22Rv1 (cell line): ENCODE measurements around the gene MTCH1.

ENCODE experiments used
- H3K27ac ChIP-seq: fragments of 450-650 bp; 2 replicates; pipeline ENCODE4 v1.5.1; 2017
- ZFX ChIP-seq: fragments of 450-650 bp; IDR thresholded peaks from 2 replicates; pipeline ENCODE4 v1.6.1; 2017; ENCODE audit warnings: antibody characterized with exemption, borderline replicate concordance
- TF ChIP-seq, protein P1 (sequence below): fragments of 450-650 bp; IDR thresholded peaks from 2 replicates; pipeline ENCODE4 v1.5.1; 2017; ENCODE audit warnings: mild to moderate bottlenecking

Gene MTCH1

GRCh38 chr6:36958775-36959554, 27.0 kb downstream of the MTCH1 start:
- no peak for TF ChIP-seq ZFX
- TF ChIP-seq, protein P1, sequence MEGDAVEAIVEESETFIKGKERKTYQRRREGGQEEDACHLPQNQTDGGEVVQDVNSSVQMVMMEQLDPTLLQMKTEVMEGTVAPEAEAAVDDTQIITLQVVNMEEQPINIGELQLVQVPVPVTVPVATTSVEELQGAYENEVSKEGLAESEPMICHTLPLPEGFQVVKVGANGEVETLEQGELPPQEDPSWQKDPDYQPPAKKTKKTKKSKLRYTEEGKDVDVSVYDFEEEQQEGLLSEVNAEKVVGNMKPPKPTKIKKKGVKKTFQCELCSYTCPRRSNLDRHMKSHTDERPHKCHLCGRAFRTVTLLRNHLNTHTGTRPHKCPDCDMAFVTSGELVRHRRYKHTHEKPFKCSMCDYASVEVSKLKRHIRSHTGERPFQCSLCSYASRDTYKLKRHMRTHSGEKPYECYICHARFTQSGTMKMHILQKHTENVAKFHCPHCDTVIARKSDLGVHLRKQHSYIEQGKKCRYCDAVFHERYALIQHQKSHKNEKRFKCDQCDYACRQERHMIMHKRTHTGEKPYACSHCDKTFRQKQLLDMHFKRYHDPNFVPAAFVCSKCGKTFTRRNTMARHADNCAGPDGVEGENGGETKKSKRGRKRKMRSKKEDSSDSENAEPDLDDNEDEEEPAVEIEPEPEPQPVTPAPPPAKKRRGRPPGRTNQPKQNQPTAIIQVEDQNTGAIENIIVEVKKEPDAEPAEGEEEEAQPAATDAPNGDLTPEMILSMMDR, result peak; percentile 22

GRCh38 chr6:36957773-36958271, 28.2 kb downstream of the MTCH1 start:
- TF ChIP-seq, protein P1, result no peak
- no peak for TF ChIP-seq ZFX
- H3K27ac ChIP-seq, result no peak overlapping the region

More at GRCh38 chr6:36958775-36959554, 27.0 kb downstream of the MTCH1 start:
- no peak overlapping the region for H3K27ac ChIP-seq

DNA sequence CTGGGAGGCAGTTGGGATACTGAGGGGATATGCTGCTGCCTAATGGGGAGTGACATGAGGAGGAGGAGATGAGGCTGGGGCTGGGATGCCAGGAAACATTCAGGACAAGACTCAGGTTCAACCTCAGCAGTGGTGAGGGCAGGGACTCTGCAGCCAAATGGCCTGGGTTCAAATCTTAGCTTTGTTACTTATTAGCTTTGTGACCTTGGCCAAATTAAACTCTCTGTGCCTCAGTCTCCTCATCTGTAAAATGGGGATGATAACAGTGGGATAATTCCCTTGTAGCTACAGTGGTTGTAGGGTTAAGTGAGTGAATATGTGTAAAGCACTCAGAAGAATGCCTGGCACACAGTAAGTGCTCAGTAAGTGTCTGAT, 29.6 kb downstream of the MTCH1 start:
- no peak for TF ChIP-seq ZFX
- TF ChIP-seq, protein P1, result no peak
- H3K27ac ChIP-seq, result no peak overlapping the region

- TF ChIP-seq, protein P1, result no peak
- no peak for TF ChIP-seq ZFX
- H3K27ac ChIP-seq, result no peak overlapping the region
These were observed 30.1 kb downstream of the MTCH1 start for GRCh38 chr6:36955671-36956445.

DNA sequence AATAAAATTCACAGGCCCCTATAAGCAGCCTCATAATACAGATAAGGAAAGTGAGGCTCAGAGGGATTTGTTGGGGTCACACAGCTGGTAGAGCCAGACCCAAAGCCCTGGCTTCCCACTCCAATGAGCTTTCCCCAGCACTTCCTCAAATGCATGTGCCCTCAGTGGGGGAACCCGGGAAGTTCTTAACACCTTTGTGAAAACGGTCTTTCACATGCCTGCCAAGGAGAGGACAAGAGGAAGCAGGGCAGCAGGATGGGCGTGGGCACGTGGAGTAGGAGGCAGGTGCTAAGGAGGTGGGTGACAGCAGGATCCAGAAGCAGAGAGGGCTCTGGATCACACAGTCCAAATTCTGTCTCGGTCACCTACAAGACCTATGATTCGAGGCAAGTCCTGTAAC, 30.9 kb downstream of the MTCH1 start:
- no peak for TF ChIP-seq ZFX
- TF ChIP-seq, protein P1, result no peak
- no peak overlapping the region for H3K27ac ChIP-seq

DNA sequence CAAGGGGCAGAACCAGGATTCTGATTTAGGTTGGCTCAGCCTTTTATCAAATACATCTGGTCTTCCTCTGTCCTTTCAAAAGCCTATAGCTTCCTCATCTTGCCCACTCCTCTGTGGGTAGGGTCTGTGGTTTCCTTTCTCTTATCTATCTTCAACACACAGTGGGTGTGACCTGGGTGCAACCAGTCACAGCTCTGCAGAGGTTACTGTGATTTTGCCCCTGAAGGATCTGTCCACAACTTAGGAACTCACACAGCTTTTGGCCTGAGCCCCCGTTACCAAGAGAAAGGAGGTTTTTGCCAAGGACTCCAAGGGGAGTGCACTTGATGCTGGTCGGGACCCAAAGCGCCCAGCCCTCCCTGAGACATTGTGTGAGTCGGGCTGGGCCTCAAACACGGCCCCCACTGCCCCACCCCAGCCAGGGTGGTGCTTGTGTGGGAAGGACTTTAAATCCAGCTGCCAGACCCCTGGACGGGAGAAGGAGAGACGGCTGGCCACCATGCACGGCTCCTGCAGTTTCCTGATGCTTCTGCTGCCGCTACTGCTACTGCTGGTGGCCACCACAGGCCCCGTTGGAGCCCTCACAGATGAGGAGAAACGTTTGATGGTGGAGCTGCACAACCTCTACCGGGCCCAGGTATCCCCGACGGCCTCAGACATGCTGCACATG, 31.6 kb downstream of the MTCH1 start, which contains the start of gene PI16:
PI16 (plus strand) TSS at position 477 of the 670 bp plus-strand sequence; CDS start at position 500, 23 bp downstream.
- H3K27ac ChIP-seq, result no peak within 1 kb of the TSS
- TF ChIP-seq, protein P1, result no peak
- TF ChIP-seq ZFX, result no peak
